ENCODE results near the gene RHOV. TPM values are rescaled to one million over a fixed set of nuclear protein-coding genes. Genes with fewer than 3 reads are reported as not detected.

Gene RHOV
- total and polyA plus RNA-seq, 2 donors (not counting 1 experiment from before 2014, with no cell fraction given): not detected

DNA sequence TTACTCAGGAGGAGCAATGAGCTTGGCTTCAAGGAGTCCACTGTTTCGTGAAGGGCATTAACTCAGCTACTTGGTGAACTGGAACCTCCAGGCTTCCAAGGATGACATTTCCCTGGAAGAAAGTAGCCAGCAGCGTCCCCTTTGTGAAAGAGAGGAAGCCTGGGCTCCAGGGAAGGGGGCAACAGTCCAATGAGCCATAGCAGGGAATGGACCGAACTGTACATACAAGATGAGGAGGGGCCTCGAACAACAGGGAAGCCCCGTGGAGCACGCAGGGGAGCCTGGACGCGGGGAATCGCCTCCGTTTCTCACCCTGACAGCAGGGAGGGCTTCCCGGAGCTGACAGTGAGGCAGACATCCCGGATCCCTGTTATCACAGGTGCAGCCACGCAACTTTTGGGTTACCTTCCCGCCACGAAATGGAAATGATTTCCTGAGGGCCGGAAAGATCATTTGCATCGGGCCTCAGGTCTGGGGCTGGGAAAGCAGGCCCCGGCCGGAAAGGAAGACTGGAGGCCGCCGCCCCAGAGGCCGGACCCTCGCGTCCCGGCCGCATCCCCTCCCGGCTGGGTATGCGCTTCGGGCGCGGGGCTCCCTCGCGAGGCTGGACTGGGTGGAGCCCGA is 30.7 kb downstream of the RHOV start:
- Histone ChIP-seq H3K4me3 (replicated peaks in 1 of 4; ENCODE audit: control extremely low read depth in 1 of 4, insufficient read depth in 1 of 4, low read depth in 3 of 4, low read length in 4 of 4) (no peak overlapping the region), H3K27ac (ENCODE audit: insufficient read depth, low read length) (no peak overlapping the region), H4K20me1 (ENCODE audit: control insufficient read depth, extremely low read depth, insufficient read depth, low read length) (no peaks in the 10 kb centered on the region), H3K9ac (ENCODE audit: insufficient read depth, low read length) (no peak overlapping the region), H3K4me2 (ENCODE audit: extremely low read depth, insufficient read depth, low read length) (no peak overlapping the region), H3K4me1 (ENCODE audit: control insufficient read depth, extremely low read depth, insufficient read depth, low read length) (no peaks in the 10 kb centered on the region), H3K36me3 (ENCODE audit: control insufficient read depth, insufficient read depth, low read length) (no peaks in the 10 kb centered on the region), H3K9me3 (ENCODE audit: control insufficient read depth, insufficient read depth, low read depth, low read length) (no peaks in the 10 kb centered on the region), H2AFZ (ENCODE audit: low read length) (no peak overlapping the region), H3K79me2 (ENCODE audit: control insufficient read depth, insufficient read depth, low read length) (no peaks in the 10 kb centered on the region), H3K27me3 (ENCODE audit: control insufficient read depth, insufficient read depth, low read length) (peaks cover 41% of the 10 kb centered on the region)
- TF ChIP-seq EZH2 (IDR thresholded peaks at IDR 0.05; ENCODE audit: low read length, missing control alignments): peak; percentile 56
- TF ChIP-seq, protein P1, sequence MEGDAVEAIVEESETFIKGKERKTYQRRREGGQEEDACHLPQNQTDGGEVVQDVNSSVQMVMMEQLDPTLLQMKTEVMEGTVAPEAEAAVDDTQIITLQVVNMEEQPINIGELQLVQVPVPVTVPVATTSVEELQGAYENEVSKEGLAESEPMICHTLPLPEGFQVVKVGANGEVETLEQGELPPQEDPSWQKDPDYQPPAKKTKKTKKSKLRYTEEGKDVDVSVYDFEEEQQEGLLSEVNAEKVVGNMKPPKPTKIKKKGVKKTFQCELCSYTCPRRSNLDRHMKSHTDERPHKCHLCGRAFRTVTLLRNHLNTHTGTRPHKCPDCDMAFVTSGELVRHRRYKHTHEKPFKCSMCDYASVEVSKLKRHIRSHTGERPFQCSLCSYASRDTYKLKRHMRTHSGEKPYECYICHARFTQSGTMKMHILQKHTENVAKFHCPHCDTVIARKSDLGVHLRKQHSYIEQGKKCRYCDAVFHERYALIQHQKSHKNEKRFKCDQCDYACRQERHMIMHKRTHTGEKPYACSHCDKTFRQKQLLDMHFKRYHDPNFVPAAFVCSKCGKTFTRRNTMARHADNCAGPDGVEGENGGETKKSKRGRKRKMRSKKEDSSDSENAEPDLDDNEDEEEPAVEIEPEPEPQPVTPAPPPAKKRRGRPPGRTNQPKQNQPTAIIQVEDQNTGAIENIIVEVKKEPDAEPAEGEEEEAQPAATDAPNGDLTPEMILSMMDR (conservative IDR thresholded peaks at IDR 0.05 in 1 of 2, IDR thresholded peaks at IDR 0.05 in 1 of 2; ENCODE audit: low read depth in 1 of 2, low read length in 2 of 2): no peak
- no peak for DNase-seq (ENCODE audit: low read depth in 2 of 2)

DNA sequence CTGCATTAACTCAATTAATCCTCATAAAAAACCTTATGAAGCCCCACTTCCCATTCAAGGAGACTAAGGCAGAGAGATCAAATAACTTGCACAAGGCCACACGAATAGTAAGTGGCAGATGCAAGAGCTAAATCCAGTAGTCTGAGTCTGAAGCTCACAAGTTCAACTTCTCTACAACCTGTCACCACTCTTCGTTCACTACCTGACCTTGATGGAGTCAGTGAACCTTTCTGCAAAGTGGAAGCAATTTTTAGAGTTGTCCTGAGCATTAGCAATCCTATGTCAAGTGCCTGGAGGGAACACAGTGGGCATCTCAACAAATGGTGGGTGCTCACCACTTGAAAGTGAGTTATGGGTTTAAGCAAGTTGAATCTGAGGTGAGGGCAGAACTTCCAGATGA is 32.3 kb downstream of the RHOV start:
- Histone ChIP-seq H3K4me1 (ENCODE audit: control insufficient read depth, extremely low read depth, insufficient read depth, low read length) (no peaks in the 10 kb centered on the region), H3K79me2 (ENCODE audit: control insufficient read depth, insufficient read depth, low read length) (no peaks in the 10 kb centered on the region), H3K9ac (ENCODE audit: insufficient read depth, low read length) (no peak overlapping the region), H3K27ac (ENCODE audit: insufficient read depth, low read length) (no peak overlapping the region), H3K36me3 (ENCODE audit: control insufficient read depth, insufficient read depth, low read length) (no peaks in the 10 kb centered on the region), H3K9me3 (ENCODE audit: control insufficient read depth, insufficient read depth, low read depth, low read length) (no peaks in the 10 kb centered on the region), H2AFZ (ENCODE audit: low read length) (no peak overlapping the region), H3K4me2 (ENCODE audit: extremely low read depth, insufficient read depth, low read length) (no peak overlapping the region), H3K4me3 (replicated peaks in 1 of 4; ENCODE audit: control extremely low read depth in 1 of 4, insufficient read depth in 1 of 4, low read depth in 3 of 4, low read length in 4 of 4) (no peak overlapping the region), H4K20me1 (ENCODE audit: control insufficient read depth, extremely low read depth, insufficient read depth, low read length) (no peaks in the 10 kb centered on the region), H3K27me3 (ENCODE audit: control insufficient read depth, insufficient read depth, low read length) (peaks cover 41% of the 10 kb centered on the region)
- no peak for DNase-seq (ENCODE audit: low read depth in 2 of 2)
- TF ChIP-seq, protein P1 (conservative IDR thresholded peaks at IDR 0.05 in 1 of 2, IDR thresholded peaks at IDR 0.05 in 1 of 2; ENCODE audit: low read depth in 1 of 2, low read length in 2 of 2): no peak
- no peak for TF ChIP-seq EZH2 (IDR thresholded peaks at IDR 0.05; ENCODE audit: low read length, missing control alignments)

DNA sequence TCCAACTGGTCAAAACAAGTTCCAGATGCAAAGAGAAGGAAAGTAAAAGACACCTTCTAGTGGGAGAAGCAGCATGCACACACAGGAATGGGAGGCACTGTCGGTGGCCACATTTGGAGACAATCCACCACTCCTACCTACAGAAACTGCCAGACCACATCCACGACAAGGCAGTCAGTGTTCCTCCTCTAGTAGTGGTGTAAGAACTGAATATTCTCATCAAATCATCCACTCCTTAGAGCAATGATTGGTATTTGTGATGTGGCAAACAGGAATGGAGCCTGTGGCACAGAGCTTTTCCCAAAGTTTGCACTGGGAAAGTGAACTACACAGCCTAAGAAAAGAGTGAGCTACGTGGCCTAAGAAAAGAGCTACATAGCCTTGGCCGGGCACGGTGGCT is 35.3 kb downstream of the RHOV start:
- Histone ChIP-seq H3K4me1 (ENCODE audit: control insufficient read depth, extremely low read depth, insufficient read depth, low read length) (no peaks in the 10 kb centered on the region), H2AFZ (ENCODE audit: low read length) (no peak overlapping the region), H3K27me3 (ENCODE audit: control insufficient read depth, insufficient read depth, low read length) (peaks cover 19% of the 10 kb centered on the region), H3K27ac (ENCODE audit: insufficient read depth, low read length) (no peak overlapping the region), H3K4me2 (ENCODE audit: extremely low read depth, insufficient read depth, low read length) (no peak overlapping the region), H3K36me3 (ENCODE audit: control insufficient read depth, insufficient read depth, low read length) (no peaks in the 10 kb centered on the region), H3K79me2 (ENCODE audit: control insufficient read depth, insufficient read depth, low read length) (no peaks in the 10 kb centered on the region), H3K4me3 (replicated peaks in 1 of 4; ENCODE audit: control extremely low read depth in 1 of 4, insufficient read depth in 1 of 4, low read depth in 3 of 4, low read length in 4 of 4) (no peak overlapping the region), H3K9me3 (ENCODE audit: control insufficient read depth, insufficient read depth, low read depth, low read length) (no peaks in the 10 kb centered on the region), H3K9ac (ENCODE audit: insufficient read depth, low read length) (no peak overlapping the region), H4K20me1 (ENCODE audit: control insufficient read depth, extremely low read depth, insufficient read depth, low read length) (no peaks in the 10 kb centered on the region)
- DNase-seq (ENCODE audit: low read depth in 2 of 2): peak in 1 of 2 donors; percentile 25
- TF ChIP-seq, protein P1 (conservative IDR thresholded peaks at IDR 0.05 in 1 of 2, IDR thresholded peaks at IDR 0.05 in 1 of 2; ENCODE audit: low read depth in 1 of 2, low read length in 2 of 2): no peak
- TF ChIP-seq EZH2 (IDR thresholded peaks at IDR 0.05; ENCODE audit: low read length, missing control alignments): no peak

All from fibroblast of lung (primary cell).